Left forelimb (tissue), 1 donor: ENCODE results near the gene HSPA2.
"Not testable (repeated sequence)": the region's sequence is repeated elsewhere in the genome, so short reads cannot be mapped to it uniquely, and the experiment has no call there.

Experiments used
- DNase-seq: peaks from one replicate; pipeline ENCODE4 v3.0.0-alpha.2; 2018; ENCODE audit warnings: low spot score

The HSPA2 gene

DNA sequence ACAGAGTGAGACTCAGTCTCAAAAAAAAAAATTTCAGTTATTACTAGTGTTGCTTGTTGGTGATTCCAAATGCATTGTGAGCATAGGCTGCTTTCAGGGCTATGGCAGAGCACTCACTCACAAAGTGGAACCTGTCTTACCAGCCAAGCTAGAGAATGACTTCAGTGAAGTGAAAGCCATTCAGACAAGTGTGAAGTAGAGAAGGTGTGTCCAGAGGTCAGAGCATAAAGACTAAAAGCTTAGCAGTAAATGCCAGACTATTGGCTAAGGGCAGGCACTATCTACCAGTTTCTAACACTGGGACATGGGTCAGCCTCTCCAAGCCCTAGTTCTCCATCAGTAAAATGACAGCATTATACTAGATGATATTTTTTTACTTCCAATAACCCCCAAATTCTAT is 21.9 kb downstream of the HSPA2 start:
- DNase-seq = no peak

DNA sequence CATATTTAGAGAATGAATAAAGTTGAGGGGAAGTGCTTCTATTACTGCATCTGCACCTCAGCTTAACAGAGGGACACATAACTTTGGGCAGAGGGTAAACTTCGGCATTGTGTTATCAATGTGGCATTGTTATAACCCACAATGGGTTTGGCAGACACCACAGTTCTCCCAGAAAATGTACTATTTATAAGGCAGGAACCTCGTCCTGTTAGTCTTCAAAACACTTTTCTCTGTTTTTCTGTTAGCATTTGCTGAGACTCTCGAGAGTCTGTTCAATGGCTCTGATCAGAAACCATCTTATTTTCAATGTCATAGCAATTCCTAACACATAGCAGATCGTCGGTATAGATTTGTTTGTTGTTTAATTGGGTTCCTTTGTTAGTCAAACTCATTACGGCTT is 23.2 kb downstream of the HSPA2 start:
- DNase-seq = no peak

- no peak for DNase-seq
These were observed 26.1 kb downstream of the HSPA2 start for GRCh38 chr14:64566651-64567122.

- no peak for DNase-seq
These were observed 28.6 kb downstream of the HSPA2 start for GRCh38 chr14:64569138-64569631.

DNA sequence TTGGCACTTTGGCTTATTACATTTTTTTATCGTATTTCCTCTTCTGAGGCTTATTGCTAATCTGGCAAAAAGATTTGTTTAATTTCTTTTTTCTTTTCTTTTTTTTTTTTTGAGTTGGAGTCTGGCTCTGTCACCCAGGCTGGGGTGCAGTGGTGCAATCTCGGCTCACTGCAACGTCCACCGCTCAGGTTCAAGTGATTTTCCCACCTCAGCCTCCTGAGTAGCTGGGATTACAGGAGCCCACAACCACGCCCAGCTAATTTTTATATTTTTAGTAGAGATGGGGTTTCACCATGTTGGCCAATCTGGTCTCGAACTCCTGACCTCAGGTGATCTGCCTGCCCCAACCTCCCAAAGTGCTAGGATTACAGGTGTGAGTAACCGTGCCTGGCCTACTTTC is 29.1 kb downstream of the HSPA2 start:
- DNase-seq = not testable (repeated sequence)

- no peak for DNase-seq
These were observed 32.0 kb downstream of the HSPA2 start for GRCh38 chr14:64572386-64573104.

GRCh38 chr14:64573109-64573508 is 32.6 kb downstream of the HSPA2 start:
- no peak for DNase-seq

- DNase-seq = no peak
These were observed 34.0 kb downstream of the HSPA2 start for GRCh38 chr14:64574371-64575107.

- no peak for DNase-seq
These were observed 36.7 kb downstream of the HSPA2 start for GRCh38 chr14:64577211-64577610.

DNA sequence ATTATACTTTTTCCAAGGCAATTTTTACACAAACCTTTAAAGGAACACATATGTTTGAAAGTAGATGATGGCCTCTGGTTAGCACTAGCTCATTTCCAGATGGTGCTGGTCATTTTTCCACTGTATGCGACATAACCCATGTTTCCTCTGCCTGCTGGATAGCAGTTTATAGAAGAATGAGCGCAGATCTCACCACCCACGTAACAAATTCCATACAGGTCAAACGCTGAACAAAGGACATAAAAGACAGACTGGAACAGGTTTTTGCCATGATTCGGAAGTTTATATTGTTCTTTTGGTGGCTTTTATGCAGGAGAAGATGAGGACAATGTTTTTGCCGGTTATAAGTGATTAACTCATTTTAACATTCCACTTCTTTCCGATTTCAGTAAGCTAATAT is 39.9 kb downstream of the HSPA2 start:
- no peak for DNase-seq

DNA sequence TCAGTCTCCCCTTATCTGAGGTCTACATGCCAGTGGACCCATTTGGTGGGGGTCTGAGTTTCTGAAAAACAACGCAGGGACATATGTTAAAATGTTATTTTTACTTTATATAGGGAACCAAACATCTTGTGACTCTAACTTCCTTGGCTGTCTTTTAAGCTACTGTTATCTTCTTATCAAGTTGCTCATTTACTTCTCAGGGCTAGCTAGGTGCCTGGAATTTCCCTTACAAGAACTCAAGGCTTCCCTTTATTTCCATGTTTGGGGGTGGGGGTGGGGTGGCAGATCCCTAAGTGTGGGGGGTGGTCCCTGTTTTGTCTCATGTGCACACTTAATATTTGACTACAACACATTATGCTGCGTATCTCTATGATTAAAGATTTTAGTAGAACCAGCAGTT is 40.8 kb downstream of the HSPA2 start:
- no peak for DNase-seq

DNA sequence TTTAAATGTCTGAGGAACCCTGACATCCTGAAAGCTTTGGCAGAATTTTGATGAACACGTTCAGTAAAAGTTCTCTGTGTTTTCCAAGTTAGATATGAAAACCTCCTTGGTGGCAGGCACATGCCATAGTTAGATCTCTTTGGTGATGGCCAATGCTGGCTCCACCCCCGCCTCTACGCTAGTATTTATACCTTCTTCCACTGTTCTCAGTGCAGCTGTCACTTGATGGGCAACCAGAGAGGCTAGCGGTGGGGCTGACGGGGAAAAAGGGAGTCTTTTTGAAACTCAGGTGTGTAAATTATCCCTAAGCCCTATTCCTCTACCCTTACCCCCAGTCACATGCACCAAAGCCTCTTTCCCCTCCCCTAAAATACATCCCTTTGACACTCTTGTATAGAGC is 41.3 kb downstream of the HSPA2 start:
- DNase-seq = no peak

GRCh38 chr14:64584190-64584589 is 43.6 kb downstream of the HSPA2 start:
- DNase-seq = no peak

DNA sequence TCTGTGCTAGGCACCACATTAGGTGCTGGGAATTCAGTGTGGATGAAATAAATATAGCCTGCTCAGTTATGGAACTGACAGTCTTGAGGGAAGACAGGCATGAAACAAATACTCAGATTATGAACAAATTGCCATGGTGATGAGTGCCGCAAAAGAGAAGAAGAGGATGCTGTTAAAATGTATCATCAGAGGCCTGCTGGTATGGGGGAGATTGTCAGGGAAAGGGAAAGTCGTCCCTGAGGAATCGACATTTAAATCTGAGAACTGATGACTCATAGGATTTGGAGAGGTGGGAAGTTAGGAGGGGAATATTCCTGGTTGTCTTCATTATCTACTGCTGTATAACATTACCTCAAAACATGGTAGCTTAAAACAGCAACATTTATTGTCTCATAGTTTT is 51.3 kb downstream of the HSPA2 start:
- DNase-seq = no peak
